DOHH2 (cell line): ENCODE measurements around the gene RIC1.
"Not testable (repeated sequence)": the region's sequence is repeated elsewhere in the genome, so short reads cannot be mapped to it uniquely, and the experiment has no call there.

Experiments used
- H3F3A ChIP-seq: fragments of 200-600 bp; sonication (generic), shearing (Covaris generic); 2 replicates; pipeline ENCODE4 v1.6.0; 2016; ENCODE audit warnings: antibody characterized with exemption, mild to moderate bottlenecking; ENCODE audit not compliant: control insufficient read depth, insufficient read depth
- H3K27ac ChIP-seq: fragments of 200-600 bp; sonication (generic); 2 replicates; pipeline ENCODE4 v1.5.1; 2014; ENCODE audit warnings: low read depth, mild to moderate bottlenecking, low read length, moderate library complexity
- H3K27me3 ChIP-seq: fragments of 200-600 bp; sonication (generic); 2 replicates; pipeline ENCODE4 v1.6.1; 2014; ENCODE audit warnings: mild to moderate bottlenecking, low read length, mixed read lengths; ENCODE audit not compliant: control insufficient read depth
- H3K36me3 ChIP-seq: fragments of 200-600 bp; sonication (generic); 2 replicates; pipeline ENCODE4 v1.6.1; 2014; ENCODE audit warnings: mild to moderate bottlenecking, low read length, moderate library complexity, mixed read lengths; ENCODE audit not compliant: control insufficient read depth
- H3K4me1 ChIP-seq: fragments of 200-600 bp; sonication (generic); 2 replicates; pipeline ENCODE4 v1.6.1; 2014; ENCODE audit warnings: mild to moderate bottlenecking, low read length, mixed read lengths; ENCODE audit not compliant: control insufficient read depth
- H3K4me2 ChIP-seq: fragments of 200-600 bp; sonication (generic); 2 replicates; pipeline ENCODE4 v1.6.0; 2014; ENCODE audit warnings: mild to moderate bottlenecking, low read length, moderate library complexity
- H3K4me3 ChIP-seq: fragments of 200-600 bp; sonication (generic); 2 replicates; pipeline ENCODE4 v1.5.1; 2014; ENCODE audit warnings: mild to moderate bottlenecking, low read length, mixed read lengths
- H3K79me2 ChIP-seq: fragments of 200-600 bp; sonication (generic); 2 replicates; pipeline ENCODE4 v1.6.1; 2014; ENCODE audit warnings: mild to moderate bottlenecking, low read length, mixed read lengths; ENCODE audit not compliant: control insufficient read depth
- H3K9me2 ChIP-seq: fragments of 200-600 bp; sonication (generic); replicated peaks from 2 replicates; pipeline ENCODE4 v1.6.1; 2014; ENCODE audit warnings: mild to moderate bottlenecking, low read length, mixed read lengths; ENCODE audit not compliant: control insufficient read depth
- H3K9me3 ChIP-seq: fragments of 200-600 bp; sonication (generic); 2 replicates; pipeline ENCODE4 v1.6.1; 2014; ENCODE audit warnings: antibody characterized with exemption, low read length, mixed read lengths; ENCODE audit not compliant: control insufficient read depth, insufficient read depth
- H4K20me1 ChIP-seq: fragments of 200-600 bp; sonication (generic); 2 replicates; pipeline ENCODE4 v1.6.0; 2014; ENCODE audit warnings: low read depth, mild to moderate bottlenecking, antibody characterized with exemption, low read length, moderate library complexity; ENCODE audit not compliant: control insufficient read depth, insufficient read depth
- EZH2phosphoT487 ChIP-seq: fragments of 200-600 bp; sonication (generic); IDR thresholded peaks from 2 replicates; pipeline ENCODE4 v1.6.1; 2017; ENCODE audit warnings: borderline replicate concordance, mild to moderate bottlenecking, antibody characterized with exemption, low read length, moderate library complexity, mixed read lengths
- TF ChIP-seq, protein P1 (sequence below): fragments of 200-600 bp; sonication (generic); IDR thresholded peaks from one replicate; pipeline ENCODE4 v1.5.1; 2014; ENCODE audit warnings: antibody characterized with exemption, mild to moderate bottlenecking, low read depth, low read length; ENCODE audit not compliant: poor library complexity, severe bottlenecking

RIC1 gene

DNA sequence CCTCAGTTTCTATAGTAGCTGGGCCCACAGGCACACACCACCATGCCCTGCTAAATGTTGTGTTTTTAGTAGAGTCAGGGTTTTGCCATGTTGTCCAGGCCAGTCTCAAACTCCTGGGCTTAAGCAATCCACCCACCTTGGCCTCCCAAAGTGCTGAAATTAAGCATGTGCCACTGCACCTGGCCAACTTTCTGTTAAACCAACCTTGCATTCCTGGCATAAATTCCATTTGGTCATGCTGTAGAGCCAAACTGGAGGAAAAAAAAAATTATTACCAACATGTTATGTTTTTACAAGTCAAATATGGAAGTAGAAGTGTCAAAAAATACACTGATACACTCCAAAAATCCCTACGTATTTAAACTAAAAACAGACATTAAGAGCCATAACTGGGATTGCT lies 149.9 kb downstream of the RIC1 start:
- Histone ChIP-seq H3K4me2 (no peak overlapping the region), H3F3A (no peaks in the 10 kb centered on the region; the same call in 1 of the 2 replicates), H3K27ac (no peak overlapping the region), H3K4me1 (no peaks in the 10 kb centered on the region), H4K20me1 (no peaks in the 10 kb centered on the region), H3K9me3 (peaks cover 22% of the 10 kb centered on the region), H3K27me3 (no peaks in the 10 kb centered on the region), H3K4me3 (no peak overlapping the region), H3K36me3 (peaks cover 75% of the 10 kb centered on the region), H3K79me2 (no peaks in the 10 kb centered on the region), H3K9me2 (no peaks in the 10 kb centered on the region)
- TF ChIP-seq, protein P1, sequence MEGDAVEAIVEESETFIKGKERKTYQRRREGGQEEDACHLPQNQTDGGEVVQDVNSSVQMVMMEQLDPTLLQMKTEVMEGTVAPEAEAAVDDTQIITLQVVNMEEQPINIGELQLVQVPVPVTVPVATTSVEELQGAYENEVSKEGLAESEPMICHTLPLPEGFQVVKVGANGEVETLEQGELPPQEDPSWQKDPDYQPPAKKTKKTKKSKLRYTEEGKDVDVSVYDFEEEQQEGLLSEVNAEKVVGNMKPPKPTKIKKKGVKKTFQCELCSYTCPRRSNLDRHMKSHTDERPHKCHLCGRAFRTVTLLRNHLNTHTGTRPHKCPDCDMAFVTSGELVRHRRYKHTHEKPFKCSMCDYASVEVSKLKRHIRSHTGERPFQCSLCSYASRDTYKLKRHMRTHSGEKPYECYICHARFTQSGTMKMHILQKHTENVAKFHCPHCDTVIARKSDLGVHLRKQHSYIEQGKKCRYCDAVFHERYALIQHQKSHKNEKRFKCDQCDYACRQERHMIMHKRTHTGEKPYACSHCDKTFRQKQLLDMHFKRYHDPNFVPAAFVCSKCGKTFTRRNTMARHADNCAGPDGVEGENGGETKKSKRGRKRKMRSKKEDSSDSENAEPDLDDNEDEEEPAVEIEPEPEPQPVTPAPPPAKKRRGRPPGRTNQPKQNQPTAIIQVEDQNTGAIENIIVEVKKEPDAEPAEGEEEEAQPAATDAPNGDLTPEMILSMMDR: no peak
- no peak for TF ChIP-seq EZH2phosphoT487

DNA sequence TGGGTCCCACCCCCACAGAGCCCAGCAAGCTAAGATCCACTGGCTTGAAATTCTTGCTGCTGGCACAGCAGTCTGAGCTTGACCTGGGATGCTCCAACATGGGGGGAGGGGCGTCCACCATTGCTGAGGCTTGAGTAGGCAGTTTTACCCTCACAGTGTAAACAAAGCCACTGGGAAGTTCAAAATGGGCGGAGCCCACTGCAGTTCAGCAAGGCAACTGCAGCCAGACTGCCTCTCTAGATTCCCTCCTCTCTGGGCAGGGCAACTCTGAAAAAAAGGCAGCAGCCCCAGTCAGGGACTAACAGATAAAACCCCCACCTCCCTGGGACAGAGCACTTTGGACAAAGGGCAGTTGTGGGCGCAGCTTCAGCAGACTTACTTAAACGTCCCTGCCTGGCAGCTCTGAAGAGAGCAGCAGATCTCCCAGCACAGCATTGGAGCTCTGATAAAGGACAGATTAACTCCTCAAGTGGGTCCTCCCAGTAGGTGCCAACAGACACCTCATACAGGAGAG lies 150.9 kb downstream of the RIC1 start:
- not testable (repeated sequence) for H3F3A ChIP-seq, H3K27ac ChIP-seq, H3K27me3 ChIP-seq, H3K4me3 ChIP-seq, H3K9me2 ChIP-seq, H3K4me2 ChIP-seq, H4K20me1 ChIP-seq, H3K79me2 ChIP-seq, H3K4me1 ChIP-seq
- H3K9me3 ChIP-seq: peaks cover 22% of the 10 kb centered on the region
- H3K36me3 ChIP-seq: peaks cover 73% of the 10 kb centered on the region

DNA sequence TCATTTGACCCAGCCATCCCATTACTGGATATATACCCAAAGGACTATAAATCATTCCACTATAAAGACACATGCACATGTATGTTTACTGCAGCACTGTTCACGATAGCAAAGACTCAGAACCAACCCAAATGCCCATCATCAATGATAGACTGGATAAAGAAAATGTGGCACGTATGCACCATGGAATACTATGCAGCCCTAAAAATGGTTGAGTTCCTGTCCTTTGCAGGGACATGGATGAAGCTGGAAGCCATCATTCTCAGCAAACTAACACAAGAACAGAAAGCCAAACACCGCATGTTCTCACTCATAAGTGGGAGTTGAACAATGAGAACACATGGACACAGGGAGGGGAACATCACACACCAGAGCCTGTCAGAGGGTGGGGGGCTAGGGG lies 154.5 kb downstream of the RIC1 start:
- not testable (repeated sequence) for H3K9me2 ChIP-seq

DNA sequence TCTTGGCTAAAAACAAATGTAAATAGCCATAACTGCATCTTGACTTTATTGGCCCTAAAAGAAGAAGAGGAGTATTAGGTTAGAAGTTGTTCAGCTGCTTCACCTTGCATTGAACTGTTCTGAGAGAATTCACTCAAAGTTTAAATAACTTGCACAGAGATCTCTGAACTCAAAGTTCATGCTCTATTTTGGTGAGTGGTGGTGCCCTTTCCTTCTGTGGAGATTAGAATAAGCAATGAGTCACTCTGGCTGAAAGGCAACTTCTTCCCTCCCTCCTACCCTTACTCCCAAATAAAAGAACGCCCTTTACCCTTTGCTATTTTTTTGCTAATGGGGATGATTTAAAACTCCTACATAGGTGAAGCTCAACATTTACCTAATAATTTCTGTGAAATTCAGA lies 155.1 kb downstream of the RIC1 start:
- H3K27ac ChIP-seq: no peak overlapping the region
- no peak for TF ChIP-seq EZH2phosphoT487
- TF ChIP-seq, protein P1: no peak
- no peak overlapping the region for H3K4me2 ChIP-seq
- H3F3A ChIP-seq: peaks cover 2% of the 10 kb centered on the region; the same call in 1 of the 2 replicates
- no peaks in the 10 kb centered on the region for H3K79me2 ChIP-seq
- H3K4me3 ChIP-seq: no peak overlapping the region
- no peaks in the 10 kb centered on the region for H3K27me3 ChIP-seq
- no peaks in the 10 kb centered on the region for H4K20me1 ChIP-seq
- H3K36me3 ChIP-seq: peaks cover 58% of the 10 kb centered on the region
- H3K9me2 ChIP-seq: no peaks in the 10 kb centered on the region
- H3K9me3 ChIP-seq: peaks cover 6% of the 10 kb centered on the region; the same call in 1 of the 2 replicates
- peaks cover 4% of the 10 kb centered on the region for H3K4me1 ChIP-seq

More for the DNA sequence above, 154.5 kb downstream of the RIC1 start:
- H3K27me3 ChIP-seq, H3K79me2 ChIP-seq, H4K20me1 ChIP-seq, H3K4me2 ChIP-seq, H3K4me3 ChIP-seq, H3K27ac ChIP-seq, H3F3A ChIP-seq, H3K4me1 ChIP-seq: not testable (repeated sequence)
- H3K9me3 ChIP-seq: peaks cover 12% of the 10 kb centered on the region
- H3K36me3 ChIP-seq: peaks cover 64% of the 10 kb centered on the region
